H1 (cell line): Measurements from ENCODE around the gene SLC9A5.

Experiments used
- EP300 ChIP-seq, 2 experiments: IDR thresholded peaks; 1 replicate in 1 of 2; 2 replicates in 1 of 2; pipeline ENCODE4 v1.6.1; 2011 to 2012; ENCODE audit warnings: low read depth in 2 of 2, low read length in 2 of 2, mild to moderate bottlenecking in 2 of 2, borderline replicate concordance in 1 of 2, inconsistent platforms in 1 of 2, moderate library complexity in 1 of 2
- EZH2 ChIP-seq: fragments of 200-600 bp; sonication (generic); IDR thresholded peaks from 2 replicates; pipeline ENCODE4 v1.7.1; 2012; ENCODE audit warnings: low read depth, mild to moderate bottlenecking, moderate library complexity, low read length, inconsistent platforms; ENCODE audit not compliant: severe bottlenecking
- PHF8 ChIP-seq: fragments of 200-600 bp; sonication (generic); conservative IDR thresholded peaks from 2 replicates; pipeline ENCODE4 v1.7.1; 2012; ENCODE audit warnings: low read depth, mild to moderate bottlenecking, inconsistent platforms, low read length, moderate library complexity
- POLR2A ChIP-seq, 2 experiments: IDR thresholded peaks; 1 replicate in 1 of 2; 2 replicates in 1 of 2; pipeline ENCODE4 v1.6.1; 2011; ENCODE audit warnings: low read depth in 2 of 2, low read length in 2 of 2, mild to moderate bottlenecking in 2 of 2; ENCODE audit errors: control extremely low read depth in 1 of 2
- POLR2AphosphoS5 ChIP-seq: IDR thresholded peaks from 2 replicates; pipeline ENCODE4 v1.6.1; 2011; ENCODE audit warnings: low read depth, low read length
- TBP ChIP-seq: IDR thresholded peaks from 2 replicates; pipeline ENCODE4 v1.6.1; 2011; ENCODE audit warnings: low read depth, low read length, improper control_type of control experiment
- TF ChIP-seq, protein P1 (sequence below): IDR thresholded peaks from 2 replicates; pipeline ENCODE4 v1.6.1; 2012; ENCODE audit warnings: inconsistent platforms
- TF ChIP-seq, protein P2 (sequence below), 3 experiments: IDR thresholded peaks; 1 replicate in 2 of 3; 2 replicates in 1 of 3; pipeline versions ENCODE4 v1.5.1 to v1.6.1; 2011; ENCODE audit warnings: low read length in 3 of 3, mild to moderate bottlenecking in 3 of 3, inconsistent platforms in 2 of 3, low read depth in 1 of 3, moderate library complexity in 1 of 3; ENCODE audit not compliant: insufficient read depth in 1 of 3; ENCODE audit errors: control extremely low read depth in 1 of 3

DNA sequence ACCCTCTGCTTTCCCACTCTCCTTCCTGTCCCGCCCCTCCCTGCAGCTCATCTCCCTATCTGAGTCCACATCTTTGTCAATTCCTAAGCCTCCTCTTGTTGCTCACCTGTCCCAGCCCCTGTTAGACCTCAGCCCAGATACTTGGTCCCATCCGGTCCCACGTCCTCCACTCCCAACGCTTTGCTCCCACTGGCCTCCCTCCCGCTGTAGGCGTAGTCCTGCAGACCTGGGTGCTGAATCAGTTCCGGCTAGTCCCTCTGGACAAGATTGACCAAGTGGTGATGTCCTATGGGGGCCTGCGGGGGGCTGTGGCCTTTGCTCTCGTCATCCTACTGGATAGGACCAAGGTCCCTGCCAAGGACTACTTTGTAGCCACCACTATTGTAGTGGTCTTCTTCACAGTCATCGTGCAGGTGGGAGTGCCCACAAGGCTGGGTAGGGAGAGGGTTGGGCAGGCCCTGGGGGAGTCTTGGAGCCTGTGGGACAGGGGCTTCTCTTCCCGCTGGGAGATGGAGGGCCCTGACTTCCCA is 8.0 kb downstream of the SLC9A5 start:
- TF ChIP-seq EZH2 (no peak), POLR2A (IDR thresholded peaks at IDR 0.05; ENCODE audit: control extremely low read depth in 1 of 2, low read depth in 2 of 2, low read length in 2 of 2) (no peak), TBP (no peak), EP300 (IDR thresholded peaks at IDR 0.05; ENCODE audit: borderline replicate concordance in 1 of 2, low read depth in 2 of 2, low read length in 2 of 2) (no peak), PHF8 (no peak), POLR2AphosphoS5 (no peak)
- TF ChIP-seq, protein P1, sequence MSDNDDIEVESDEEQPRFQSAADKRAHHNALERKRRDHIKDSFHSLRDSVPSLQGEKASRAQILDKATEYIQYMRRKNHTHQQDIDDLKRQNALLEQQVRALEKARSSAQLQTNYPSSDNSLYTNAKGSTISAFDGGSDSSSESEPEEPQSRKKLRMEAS = no peak
- TF ChIP-seq, protein P2, sequence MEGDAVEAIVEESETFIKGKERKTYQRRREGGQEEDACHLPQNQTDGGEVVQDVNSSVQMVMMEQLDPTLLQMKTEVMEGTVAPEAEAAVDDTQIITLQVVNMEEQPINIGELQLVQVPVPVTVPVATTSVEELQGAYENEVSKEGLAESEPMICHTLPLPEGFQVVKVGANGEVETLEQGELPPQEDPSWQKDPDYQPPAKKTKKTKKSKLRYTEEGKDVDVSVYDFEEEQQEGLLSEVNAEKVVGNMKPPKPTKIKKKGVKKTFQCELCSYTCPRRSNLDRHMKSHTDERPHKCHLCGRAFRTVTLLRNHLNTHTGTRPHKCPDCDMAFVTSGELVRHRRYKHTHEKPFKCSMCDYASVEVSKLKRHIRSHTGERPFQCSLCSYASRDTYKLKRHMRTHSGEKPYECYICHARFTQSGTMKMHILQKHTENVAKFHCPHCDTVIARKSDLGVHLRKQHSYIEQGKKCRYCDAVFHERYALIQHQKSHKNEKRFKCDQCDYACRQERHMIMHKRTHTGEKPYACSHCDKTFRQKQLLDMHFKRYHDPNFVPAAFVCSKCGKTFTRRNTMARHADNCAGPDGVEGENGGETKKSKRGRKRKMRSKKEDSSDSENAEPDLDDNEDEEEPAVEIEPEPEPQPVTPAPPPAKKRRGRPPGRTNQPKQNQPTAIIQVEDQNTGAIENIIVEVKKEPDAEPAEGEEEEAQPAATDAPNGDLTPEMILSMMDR (IDR thresholded peaks at IDR 0.05; ENCODE audit: control extremely low read depth in 1 of 3, insufficient read depth in 1 of 3, low read depth in 1 of 3, low read length in 3 of 3) = no peak
